Measurements from ENCODE around the gene PGS1. TPM values are rescaled to one million over a fixed set of nuclear protein-coding genes. Genes with fewer than 3 reads are reported as not detected.
A peak's percentile ranks its signal among the peaks of the same experiment; 100 is the strongest.

PGS1 gene
- total RNA-seq, 1 donor from 2014 or later, result 19.8 TPM

DNA sequence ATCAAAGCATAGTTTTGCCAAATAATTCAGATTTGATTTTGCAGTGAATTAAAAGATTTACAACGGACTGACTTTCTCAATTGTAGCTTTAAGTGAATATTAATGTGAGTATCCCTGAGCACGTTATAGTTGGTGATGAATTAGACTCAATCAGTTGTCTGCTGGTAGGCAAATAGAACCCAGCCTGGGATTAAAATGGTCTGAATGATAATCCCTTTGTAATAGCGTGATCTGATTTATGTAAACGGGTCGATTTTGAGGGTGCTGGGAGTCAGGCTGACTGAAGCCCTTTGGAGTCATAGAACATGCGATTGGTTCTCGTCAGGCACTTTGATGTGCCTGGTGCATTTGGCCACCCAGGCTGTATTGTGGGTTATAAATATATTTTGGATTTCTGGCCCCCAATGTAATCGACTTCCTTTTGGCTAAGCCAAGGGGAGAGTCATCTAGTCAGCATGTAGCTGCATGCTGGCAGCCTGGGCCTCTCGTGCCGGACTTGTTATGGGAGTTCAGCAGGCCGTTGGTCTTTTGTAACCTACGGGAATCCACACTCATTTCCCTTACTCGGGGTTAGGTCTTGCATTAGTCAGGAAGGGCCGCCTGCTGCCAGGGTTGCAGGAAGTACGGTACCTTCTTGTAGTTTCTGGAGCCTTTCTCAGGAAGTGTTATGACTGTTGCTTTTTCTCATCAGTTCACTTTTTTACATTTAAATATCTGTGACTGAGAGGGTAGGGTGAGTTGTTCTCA lies 5.4 kb downstream of the PGS1 start:
- peak; percentile 92 to 99 for DNase-seq (ENCODE audit: low read depth in 2 of 2)

DNA sequence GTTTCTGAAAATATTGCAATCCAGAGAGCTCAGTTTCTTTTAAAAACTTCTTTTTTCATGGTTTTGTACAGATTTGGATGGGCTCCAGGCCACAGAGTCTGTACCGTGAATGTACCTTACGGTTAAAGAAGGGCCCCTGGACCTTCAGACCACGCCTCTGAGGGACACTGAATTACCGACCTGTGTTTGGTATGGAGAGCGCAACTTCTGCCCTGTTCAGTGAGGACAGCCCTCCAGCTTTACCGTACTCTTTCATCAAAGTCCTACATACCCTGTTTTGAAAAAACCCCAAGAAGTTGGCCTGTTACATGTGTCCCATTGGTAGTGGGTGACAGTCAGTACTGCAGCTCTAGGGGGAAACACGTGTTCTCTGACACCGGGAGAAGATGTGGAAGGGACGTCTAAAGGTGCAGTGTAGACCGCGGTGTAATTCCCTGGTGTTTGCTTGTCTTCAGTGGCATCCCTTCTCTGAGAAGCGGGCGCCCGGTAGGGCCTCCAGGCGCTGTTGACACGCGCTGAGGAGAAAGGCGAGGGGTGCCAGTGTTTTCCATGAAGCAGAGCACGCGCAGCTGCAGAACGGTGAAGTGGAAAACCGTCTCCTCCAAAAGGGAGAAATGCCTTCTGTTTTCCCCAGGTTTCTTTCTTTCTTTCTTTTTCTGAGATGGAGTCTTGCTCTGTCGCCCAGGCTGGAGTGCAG lies 6.2 kb downstream of the PGS1 start:
- no peak for DNase-seq (ENCODE audit: low read depth in 2 of 2)

DNA sequence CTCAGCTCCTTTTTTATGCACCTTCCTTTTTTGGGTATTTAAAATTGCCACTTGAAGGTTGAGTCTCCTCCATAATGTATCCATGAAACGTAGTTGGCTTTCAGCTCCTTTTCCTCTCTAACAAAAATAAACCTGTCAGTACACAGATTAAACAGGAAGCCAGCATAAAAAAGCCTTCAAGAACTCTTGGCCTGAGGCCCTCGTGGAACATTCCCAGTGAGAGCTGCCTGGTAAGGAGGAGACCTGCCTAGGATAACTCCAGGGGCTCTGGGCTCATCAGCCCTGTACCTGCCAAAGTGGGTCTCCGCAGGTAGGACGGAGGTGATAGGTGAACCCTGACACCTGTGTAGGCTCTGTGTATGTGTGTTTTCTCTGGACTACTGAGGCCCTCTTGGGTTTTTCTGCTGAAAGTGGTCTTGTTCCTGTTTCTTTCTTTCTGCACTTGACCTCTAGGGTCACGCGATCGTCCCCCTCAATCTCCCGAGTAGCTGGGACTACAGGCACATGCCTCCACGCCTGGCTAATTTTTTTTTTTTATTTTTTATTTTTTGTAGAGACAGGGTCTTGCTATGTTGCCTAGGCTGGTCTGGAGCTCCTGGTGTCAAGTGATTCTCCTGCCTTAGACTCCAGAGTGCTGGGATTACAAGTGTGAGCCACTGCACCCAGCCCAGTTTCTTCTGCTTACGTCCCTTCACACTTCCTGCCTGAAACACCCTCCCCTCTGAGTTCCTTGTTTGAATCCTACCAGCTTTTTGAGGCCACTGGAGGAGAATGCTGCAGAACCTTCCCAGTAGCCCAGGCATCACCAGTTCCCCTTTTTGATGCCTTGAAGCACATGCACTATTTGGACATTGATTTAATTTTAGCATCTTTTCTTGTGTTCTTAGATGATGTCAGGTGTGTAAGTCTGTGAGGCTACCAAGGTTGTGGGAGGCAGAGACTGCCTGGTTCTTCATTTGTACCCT lies 9.8 kb downstream of the PGS1 start:
- DNase-seq (ENCODE audit: low read depth in 2 of 2), result peak in 1 of 2 donors; percentile 86

DNA sequence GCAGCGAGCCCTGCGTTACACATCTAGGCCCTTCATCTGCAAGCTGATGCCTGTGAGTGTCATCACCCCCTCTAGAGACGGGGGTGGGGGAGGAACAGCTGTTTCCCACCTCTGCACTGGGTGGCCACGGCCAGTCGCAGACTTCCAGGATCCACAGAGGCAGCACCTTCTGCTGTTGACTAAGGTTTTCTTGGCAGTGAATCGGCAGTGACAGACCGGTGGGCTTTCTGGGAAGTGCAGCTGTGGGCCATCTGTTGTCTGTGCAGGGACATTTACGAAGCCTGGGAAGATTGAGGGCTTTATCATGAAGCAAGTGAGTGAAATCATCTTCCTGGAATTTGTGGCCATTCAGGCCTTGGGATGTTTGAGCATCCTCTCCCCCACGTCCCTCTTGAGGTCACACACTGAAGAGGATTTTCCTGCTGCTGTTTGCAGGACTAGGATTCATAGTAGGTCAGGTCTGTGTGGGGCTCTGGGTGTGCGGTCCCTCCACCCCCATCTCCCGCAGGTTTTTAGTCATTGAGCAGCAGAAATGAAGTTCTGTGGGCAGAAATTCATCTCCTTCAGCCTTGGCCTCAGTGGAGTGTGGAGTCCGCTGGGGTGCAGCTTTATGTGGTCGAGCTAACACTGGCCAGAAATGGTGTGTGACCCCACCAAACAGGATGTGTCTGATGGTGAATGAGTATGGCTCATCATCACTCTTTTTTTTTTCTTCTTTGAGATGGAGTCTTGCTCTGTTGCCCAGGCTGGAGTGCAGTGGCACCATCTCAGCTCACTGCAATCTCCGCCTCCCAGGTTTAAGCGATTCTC lies 12.0 kb downstream of the PGS1 start:
- DNase-seq (ENCODE audit: low read depth in 2 of 2), result peak in 1 of 2 donors; percentile 67

DNA sequence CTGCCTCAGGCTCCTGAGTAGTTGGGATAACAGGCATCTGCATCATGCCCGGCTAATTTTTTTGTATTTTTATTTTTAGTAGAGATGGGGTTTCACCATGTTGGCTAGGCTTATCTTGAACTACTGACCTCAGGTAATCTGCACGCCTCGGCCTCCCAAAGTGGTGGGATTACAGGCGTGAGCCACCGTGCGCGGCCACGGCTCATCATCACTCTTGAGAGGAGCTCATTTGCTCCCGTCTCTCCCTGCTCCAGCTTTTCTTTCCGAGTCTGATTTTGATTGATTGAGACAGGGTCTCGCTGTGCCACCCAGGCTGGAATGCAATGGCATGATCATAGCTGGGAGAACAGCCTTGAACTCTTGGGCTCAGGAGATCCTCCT lies 12.6 kb downstream of the PGS1 start:
- DNase-seq (ENCODE audit: low read depth in 2 of 2), result no peak

DNA sequence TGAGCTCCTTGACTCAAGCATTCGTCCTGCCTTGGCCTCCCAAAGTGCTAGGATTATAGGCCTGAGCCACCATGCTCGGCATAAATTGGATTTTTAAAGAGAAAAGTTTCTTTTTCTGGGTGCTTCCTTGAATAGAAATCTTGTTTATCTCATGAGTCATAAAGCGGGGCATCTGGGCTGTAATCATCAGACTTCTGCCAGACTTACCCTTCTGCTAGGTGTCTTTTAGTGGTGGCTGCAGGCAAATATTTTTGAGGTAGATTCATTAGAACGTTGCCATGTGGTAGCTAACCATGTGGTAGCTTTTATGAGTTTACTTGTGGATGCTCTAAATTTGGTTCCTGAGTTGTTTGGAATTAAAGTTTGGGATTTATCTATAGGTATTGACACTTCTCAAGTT lies 13.4 kb downstream of the PGS1 start:
- DNase-seq (ENCODE audit: low read depth in 2 of 2), result peak in 1 of 2 donors; percentile 79

DNA sequence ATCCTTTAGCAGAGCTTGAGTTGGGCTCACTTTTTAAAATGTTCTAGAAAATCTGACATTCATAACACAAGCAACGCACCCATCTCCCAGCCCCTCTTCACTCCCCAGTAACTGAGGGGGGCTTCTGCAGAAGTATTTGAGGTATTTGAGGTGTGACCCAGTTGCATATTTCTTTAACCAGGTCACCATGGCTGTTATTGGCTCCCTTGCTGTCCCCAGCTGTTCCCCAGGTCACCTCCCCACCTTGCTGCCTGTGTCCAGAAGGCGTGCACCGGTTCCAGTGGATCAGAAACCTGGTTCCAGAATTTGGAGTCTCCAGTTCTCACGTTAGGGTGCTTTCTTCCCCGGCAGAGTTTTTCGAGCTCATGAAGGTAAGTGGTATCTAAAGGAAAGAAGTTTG lies 13.8 kb downstream of the PGS1 start:
- no peak for DNase-seq (ENCODE audit: low read depth in 2 of 2)

DNA sequence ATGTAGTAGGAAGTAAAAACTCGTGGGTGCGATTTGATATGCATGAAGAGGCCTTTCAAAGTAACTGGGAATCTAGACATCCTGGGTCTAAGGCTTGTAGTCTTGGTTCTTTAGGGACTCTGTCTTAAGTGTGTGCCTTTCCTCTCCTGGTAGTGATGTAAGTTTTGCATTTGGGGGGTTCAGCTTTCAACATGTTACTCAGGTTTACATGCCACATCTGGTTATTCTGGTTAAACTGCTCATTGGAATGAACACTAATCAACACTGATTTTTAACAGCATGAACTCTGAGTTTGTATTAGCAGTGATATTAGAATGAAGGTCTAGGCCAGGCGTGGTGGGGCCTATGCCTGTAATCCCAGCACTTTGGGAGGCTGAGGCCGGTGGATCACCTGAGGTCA lies 15.1 kb downstream of the PGS1 start:
- no peak for DNase-seq (ENCODE audit: low read depth in 2 of 2)

DNA sequence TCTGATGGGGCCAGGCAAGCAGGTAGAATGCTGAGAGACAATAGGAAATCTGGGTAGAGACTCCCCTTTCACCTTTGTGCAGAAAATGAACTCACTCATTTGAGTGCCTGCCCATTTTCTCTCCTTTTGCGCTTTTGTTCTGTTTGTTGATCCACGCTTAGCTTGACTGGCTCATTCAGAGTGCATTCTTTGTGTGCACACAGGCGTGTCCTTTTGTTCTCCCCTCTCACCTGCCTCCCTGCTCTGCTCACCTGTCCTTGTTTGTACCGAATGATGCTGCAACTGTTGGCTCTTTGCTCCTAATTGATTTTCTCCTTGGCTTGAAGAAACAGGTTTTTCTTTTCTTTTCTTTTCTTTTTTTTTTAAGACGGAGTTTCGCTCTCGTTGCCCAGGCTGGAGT lies 15.8 kb downstream of the PGS1 start:
- no peak for DNase-seq (ENCODE audit: low read depth in 2 of 2)

DNA sequence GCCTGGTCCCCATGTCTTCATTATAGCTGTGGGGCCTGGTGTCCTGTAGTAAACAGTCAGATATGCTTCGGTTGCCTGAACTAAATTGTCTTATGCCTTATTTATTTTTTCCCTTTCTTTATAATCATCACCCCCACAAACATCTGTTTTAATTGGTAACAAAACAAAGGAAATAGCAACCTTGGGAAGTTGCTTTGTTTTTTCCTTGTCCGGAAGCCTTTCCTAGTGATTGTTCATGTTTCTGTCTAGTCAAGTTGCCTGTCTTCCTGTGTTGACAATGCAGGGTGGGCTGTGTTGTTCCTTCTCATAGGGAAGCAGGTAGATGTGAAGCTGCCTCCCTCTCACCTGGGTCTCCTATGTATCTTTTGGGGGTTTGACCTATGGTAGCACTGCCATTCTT lies 16.7 kb downstream of the PGS1 start:
- peak in 1 of 2 donors; percentile 68 for DNase-seq (ENCODE audit: low read depth in 2 of 2)

DNA sequence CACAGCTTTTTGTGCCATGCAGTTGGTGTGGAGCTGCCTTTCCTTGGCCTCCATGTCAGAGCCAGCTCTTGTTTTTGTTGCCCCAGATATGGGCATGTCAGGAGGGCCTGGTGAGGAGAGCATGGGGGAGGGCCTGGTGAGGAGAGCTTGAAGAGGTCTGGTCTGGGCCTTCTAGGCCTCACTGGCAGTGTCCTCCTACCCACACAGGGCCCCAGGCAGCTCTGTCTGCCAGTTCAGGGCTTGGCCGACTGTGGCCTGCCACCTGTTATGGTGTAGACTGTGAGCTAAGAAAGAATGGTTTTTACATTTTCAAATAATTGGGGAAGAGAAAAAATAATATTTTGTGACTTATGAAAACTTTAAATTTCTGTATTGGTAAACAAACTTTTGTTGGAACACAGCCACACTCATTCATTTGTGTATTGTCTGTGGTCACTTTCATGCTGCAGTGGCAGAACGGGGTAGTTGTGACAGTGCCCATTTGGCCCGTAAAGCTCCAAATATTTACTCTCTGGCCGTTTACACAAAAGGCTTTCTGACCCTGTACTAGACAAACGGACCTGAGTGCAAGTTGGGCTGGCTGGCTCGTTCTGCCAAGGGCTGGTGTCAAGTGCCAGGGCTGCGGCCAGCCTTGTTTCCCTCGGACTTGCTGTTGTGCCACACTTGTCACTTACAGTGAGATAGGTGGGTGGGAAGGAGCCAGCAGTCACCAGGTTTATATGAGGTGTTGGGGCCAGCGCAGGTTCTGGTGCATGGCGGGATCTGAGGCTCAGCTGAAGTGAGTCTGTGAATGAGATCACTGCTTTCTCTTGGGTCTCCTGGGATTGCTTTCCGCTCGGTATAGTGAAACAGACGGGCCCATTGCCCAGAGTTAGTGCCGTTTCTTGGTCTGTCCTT lies 18.2 kb downstream of the PGS1 start:
- DNase-seq (ENCODE audit: low read depth in 2 of 2), result no peak

DNA sequence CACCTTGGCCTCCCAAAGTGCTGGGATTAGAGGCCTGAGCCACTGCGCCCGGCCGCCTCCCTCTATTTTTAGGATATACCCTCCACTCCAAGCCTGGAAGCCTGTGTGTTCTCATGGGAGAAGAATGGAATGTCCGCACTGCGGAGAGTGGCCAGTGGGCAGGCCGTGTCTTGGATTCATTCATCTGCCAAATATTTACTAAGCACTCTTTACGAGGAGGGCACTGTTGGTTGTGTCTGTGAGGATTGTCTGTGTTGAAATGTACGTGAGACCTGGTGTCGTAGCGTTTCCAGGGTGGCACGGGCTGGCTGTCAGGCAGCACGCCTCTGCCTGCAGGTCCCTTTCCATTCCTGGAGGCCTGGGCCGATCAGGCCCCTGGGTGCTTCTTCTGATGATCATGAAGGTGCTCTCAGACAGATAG lies 19.2 kb downstream of the PGS1 start:
- no peak for DNase-seq (ENCODE audit: low read depth in 2 of 2)

DNA sequence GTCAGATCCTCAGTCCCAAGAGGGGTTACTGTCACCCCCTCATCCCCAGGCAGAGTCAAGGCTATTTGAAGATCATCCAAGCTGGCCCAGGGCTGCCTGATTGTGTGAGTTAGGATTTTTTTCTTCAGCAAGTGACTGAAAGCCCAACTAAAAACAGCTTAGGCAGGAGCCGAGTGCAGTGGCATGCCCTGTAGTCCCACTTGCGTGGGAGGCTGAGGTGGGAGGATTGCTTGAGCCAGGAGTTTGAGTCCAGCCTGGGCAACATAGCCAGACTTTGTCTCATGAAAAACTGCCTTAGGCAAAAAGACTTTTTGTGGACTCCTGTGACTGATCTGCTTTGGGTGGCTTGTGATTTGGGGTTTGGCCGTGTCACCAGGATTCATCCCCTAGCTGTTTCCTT lies 19.9 kb downstream of the PGS1 start:
- DNase-seq (ENCODE audit: low read depth in 2 of 2), result no peak

DNA sequence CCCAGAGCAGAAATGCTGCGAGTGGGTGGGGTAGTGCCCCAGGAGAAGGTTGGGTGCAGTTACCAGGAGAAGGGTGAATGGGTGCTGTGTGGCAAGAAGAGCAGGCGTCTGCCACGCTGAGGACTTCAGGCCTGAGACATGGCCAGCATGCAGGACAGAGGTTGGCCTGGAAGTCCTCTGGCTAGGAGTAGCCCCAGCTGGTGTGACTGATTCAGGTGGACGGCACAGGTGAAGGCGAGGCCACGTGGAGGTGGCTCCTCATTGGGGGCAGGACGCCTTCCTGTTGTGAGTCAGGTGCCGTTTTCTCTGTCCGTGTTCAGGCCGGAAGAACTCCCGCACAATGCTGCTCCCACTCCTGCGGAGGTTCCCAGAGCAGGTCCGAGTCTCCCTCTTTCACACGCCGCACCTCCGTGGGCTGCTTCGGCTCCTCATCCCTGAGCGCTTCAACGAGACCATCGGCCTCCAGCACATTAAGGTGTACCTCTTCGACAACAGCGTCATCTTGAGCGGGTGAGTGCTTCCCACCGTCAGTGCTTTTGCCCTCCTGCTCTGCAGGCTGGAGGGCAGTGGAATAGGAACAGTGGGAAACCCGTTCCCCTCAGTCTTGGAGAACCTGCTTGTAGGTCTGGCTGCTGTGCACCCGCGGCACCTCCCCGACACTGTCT lies 20.7 kb downstream of the PGS1 start:
- no peak for DNase-seq (ENCODE audit: low read depth in 2 of 2)

DNA sequence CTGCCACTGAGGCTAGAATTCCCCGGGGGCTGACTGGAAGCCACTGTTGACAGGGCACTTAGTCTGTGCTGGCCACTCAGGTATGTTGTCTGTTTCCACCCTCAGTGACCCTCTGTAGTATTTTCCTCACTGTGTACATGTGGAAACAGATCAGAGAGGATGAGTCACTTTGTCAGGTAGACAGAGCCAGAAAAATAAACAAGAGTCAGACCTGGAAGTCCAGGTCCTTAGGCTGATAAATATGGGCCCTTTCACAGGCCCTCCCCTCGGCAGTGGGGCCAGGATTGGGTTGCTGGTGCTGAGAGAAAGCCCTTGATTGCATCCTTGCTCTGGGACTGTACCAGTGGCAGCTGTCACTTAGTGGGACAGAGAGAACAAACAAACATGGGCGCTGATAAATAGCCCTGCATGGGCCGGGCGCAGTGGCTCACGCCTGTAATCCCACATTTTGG lies 21.3 kb downstream of the PGS1 start:
- DNase-seq (ENCODE audit: low read depth in 2 of 2), result no peak

DNA sequence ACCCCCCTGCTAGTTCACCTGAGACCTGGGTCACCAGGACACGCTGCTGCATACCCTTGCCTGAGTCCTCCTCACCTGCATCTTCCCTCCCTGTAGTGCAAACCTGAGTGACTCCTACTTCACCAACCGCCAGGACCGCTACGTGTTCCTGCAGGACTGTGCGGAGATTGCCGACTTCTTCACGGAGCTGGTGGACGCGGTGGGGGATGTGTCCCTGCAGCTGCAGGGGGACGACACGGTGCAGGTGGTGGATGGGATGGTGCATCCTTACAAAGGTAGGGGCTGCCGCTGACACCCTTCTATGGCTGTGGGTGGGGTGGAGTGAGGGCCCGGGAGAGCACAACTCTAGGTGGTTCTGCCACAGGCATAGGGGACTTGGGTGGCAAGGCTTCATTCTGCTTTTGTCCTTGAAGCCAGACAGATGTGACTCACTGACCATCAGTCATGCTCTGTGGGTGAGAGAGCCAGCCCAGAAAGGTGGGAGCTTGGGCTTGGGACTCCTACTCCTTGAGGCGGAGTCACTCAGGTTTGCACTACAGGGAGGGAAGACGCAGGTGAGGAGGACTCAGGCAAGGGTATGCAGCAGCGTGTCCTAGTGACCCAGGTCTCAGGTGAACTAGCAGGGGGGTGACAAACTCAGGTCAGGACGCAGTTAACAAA lies 22.3 kb downstream of the PGS1 start:
- DNase-seq (ENCODE audit: low read depth in 2 of 2), result no peak

DNA sequence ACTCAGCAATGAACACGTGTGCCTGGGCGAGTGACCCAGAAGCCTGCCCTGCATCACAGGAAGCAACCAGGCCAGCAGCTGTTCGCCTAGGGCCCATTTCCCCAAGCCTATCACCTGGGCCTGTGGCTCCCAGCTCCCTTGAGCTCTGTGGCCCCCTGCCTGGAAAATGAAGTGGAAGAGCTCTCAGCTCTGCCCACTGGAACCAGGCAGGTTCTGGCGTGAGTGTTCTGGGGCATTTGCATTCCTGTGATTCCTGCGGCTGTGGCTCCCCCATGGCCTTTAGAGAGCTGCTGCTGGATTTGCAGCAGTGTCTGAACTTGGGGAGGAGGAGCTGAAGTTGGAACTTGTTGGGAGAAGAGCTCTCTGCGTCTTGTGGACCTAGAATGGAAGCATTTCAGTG lies 22.8 kb downstream of the PGS1 start:
- DNase-seq (ENCODE audit: low read depth in 2 of 2), result no peak

DNA sequence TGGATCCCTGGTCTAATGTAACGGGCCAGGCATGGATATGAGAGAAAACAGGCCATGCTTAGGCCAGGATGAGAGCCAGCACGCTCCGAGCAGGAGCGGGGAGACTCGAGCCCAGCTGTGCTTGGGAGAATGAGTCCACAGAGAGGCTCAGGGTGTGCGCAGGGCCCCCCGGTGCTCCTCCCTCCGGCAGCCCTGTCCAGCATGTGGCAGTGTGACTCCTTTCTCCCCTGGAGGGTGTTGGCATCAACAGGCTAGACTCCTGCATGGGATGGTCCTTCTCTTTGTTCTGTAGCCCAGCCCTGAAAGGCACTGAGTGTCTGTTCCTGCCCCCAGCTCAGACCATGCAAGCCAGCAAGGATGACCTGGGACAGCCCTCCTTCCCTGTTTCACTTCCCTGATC lies 23.4 kb downstream of the PGS1 start:
- no peak for DNase-seq (ENCODE audit: low read depth in 2 of 2)

DNA sequence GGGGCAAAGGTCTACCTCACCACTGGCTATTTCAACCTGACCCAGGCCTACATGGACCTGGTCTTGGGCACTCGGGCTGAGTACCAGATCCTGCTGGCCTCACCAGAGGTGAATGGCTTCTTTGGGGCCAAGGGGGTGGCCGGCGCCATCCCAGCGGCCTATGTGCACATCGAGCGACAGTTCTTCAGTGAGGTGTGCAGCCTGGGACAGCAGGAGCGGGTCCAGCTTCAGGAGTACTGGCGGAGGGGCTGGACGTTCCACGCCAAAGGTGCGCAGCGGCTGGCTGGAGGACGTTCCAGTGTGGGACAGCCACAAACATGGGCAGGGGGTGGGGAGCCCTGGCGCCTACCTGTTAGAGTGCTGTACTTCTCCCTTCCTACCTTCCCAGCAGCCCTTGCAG lies 25.4 kb downstream of the PGS1 start:
- DNase-seq (ENCODE audit: low read depth in 2 of 2), result no peak
